Endothelial cell of umbilical vein (primary cell): ENCODE data around the gene CBX5.

Experiments
- CTCF ChIP-seq, 2 donors: IDR thresholded peaks; 1 replicate in 1 of 2; 2 replicates in 1 of 2; pipeline ENCODE4 v1.5.1; 2011; ENCODE audit warnings: low read length in 2 of 2, mild to moderate bottlenecking in 2 of 2, moderate library complexity in 2 of 2, control low read depth in 1 of 2, inconsistent platforms in 1 of 2, low read depth in 1 of 2; ENCODE audit not compliant: insufficient read depth in 1 of 2; ENCODE audit errors: extremely low read depth in 1 of 2
- EZH2 ChIP-seq: IDR thresholded peaks from 2 replicates; pipeline ENCODE4 v1.6.1; 2012; ENCODE audit warnings: borderline replicate concordance, low read depth, mild to moderate bottlenecking, moderate library complexity, low read length, inconsistent platforms; ENCODE audit not compliant: severe bottlenecking

- TF ChIP-seq EZH2 (no peak), CTCF (IDR thresholded peaks at IDR 0.05; ENCODE audit: extremely low read depth in 1 of 2, insufficient read depth in 1 of 2, low read depth in 1 of 2, low read length in 2 of 2) (no peak)
These were observed 16.6 kb upstream of the CBX5 start for GRCh38 chr12:54296393-54297099.
